Thyroid gland (tissue), 4 donors: ENCODE data around the gene IMPA2. TPM values are rescaled to one million over a fixed set of nuclear protein-coding genes. Genes with fewer than 3 reads are reported as not detected.

ENCODE experiments used
- DNase-seq, 2 donors: peaks; one replicate each; pipeline ENCODE4 v3.0.0-alpha.2; 2019
- H3K27ac ChIP-seq, 3 donors: fragments of 200-600 bp; sonication (generic); 1 replicate in 2 of 3; 2 replicates in 1 of 3; pipeline ENCODE4 v1.5.1; 2016 to 2019; ENCODE audit warnings: mild to moderate bottlenecking in 1 of 3, moderate library complexity in 1 of 3
- H3K27me3 ChIP-seq: fragments of 200-600 bp; sonication (generic); one replicate; pipeline ENCODE4 v1.5.1; 2019
- H3K36me3 ChIP-seq, 2 donors: fragments of 200-600 bp; sonication (generic); one replicate each; pipeline ENCODE4 v1.5.1; 2016 to 2019
- H3K4me1 ChIP-seq, 2 donors: fragments of 200-600 bp; sonication (generic); one replicate each; pipeline ENCODE4 v1.5.1; 2017 to 2019
- H3K4me3 ChIP-seq, 3 donors: fragments of 200-600 bp; sonication (generic); replicated peaks in 1 of 3; 1 replicate in 2 of 3; 2 replicates in 1 of 3; pipeline ENCODE4 v1.5.1; 2016; ENCODE audit warnings: mild to moderate bottlenecking in 1 of 3
- H3K9me3 ChIP-seq: fragments of 200-600 bp; sonication (generic); one replicate; pipeline ENCODE4 v1.5.1; 2017
- CTCF ChIP-seq, 6 experiments: fragments of 200-600 bp in 3 of 6; fragments of 450-650 bp in 3 of 6; sonication (generic) in 3 of 6; IDR thresholded peaks; one replicate each; pipeline ENCODE4 v1.5.1; 2016 to 2019; ENCODE audit warnings: antibody characterized with exemption in 6 of 6, mild to moderate bottlenecking in 2 of 6, inconsistent platforms in 1 of 6, moderate library complexity in 1 of 6
- POLR2A ChIP-seq, 2 donors: fragments of 450-650 bp; IDR thresholded peaks; one replicate each; pipeline ENCODE4 v1.6.1; 2017; ENCODE audit warnings: antibody characterized with exemption in 2 of 2, mild to moderate bottlenecking in 2 of 2, moderate library complexity in 1 of 2
- WGBS, 2 donors: methylation state at CpG; one replicate each; pipeline ENCODE4 v1.1.5; 2017; 5-methylcytosine and 5-hydroxymethylcytosine counted together
- intact Hi-C: fragments of 100-400 bp; cut with DNase I; formaldehyde crosslinking; loops from one replicate; pipeline ENCODE4 v1.15.1; 2023
- total RNA-seq, 4 donors: library from RNA; depleted of rRNA; stranded (reverse); fragments of >200 nt; gene quantifications; one replicate each; pipeline ENCODE4 v1.2.3, GENCODE V29; 2016

Gene IMPA2
- total RNA-seq, 4 donors from 2014 or later: 42.5 to 75.8 (median 54.3) TPM

DNA sequence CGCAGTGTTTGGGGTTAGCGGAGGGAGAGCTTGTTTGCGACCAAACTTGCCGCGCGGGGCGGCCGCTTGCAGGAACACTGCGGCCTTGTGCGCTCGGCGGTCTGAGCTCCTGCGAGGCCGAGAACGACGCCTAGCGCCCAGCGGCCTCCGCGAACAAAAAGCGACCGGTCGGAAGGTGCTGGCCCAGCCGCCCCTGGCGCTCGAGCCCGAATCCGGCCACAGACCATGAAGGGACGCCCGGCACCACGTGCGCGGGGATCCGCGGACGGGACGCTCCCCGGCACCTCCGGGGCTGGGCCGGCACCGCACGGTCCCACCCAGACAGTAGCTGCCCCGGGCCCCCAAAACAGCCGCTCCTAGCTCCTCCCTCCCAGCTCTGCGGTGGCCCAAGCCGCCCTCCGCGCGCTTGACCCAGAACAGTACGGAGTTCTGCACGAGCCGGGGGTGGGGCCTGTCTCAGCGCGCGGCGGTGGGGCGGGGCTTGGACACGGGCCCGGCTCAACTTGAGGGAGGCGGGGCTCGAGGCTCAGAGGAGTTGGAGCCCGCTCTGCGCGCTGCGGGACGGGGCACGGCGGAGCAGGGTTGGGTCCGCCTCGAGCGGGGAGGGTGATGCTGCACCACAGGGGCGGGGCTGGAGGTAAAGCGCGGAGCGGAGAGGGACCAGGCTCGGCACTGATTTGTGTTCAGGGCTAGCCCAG lies 664 bp upstream of the IMPA2 start:
- H3K9me3 ChIP-seq: no peaks in the 10 kb centered on the region
- no peaks in the 10 kb centered on the region for H3K36me3 ChIP-seq
- intact Hi-C loops: no loop called here
- H3K4me1 ChIP-seq: peaks cover 8 to 29% of the 10 kb centered on the region in 2 donors
- H3K27me3 ChIP-seq: no peaks in the 10 kb centered on the region
- H3K27ac ChIP-seq: peak overlapping the region; percentile 89 to 95 (median 93)
- TF ChIP-seq CTCF (IDR thresholded peaks at IDR 0.05) (peak in 2 of 6 experiments; percentile 7 to 21), POLR2A (IDR thresholded peaks at IDR 0.05) (peak; percentile 76 to 93)
- DNase-seq: peak; percentile 99
- peak overlapping the region; percentile 10 to 77 (median 30) for H3K4me3 ChIP-seq
- WGBS, 2 donors: 0 to 1% methylated on average over 13 to 32 of the region's 76 CpGs

- peak overlapping the region; percentile 17 to 77 (median 71) for H3K4me3 ChIP-seq
- H3K27ac ChIP-seq: peak overlapping the region; percentile 64 to 94 (median 75)
- DNase-seq: peak; percentile 41 to 62
- no peaks in the 10 kb centered on the region for H3K9me3 ChIP-seq
- H3K36me3 ChIP-seq: no peaks in the 10 kb centered on the region
- H3K27me3 ChIP-seq: no peaks in the 10 kb centered on the region
- peak; percentile 73 to 82 for TF ChIP-seq POLR2A (IDR thresholded peaks at IDR 0.05)
- no peak for TF ChIP-seq CTCF (IDR thresholded peaks at IDR 0.05)
- peaks cover 8 to 29% of the 10 kb centered on the region in 2 donors for H3K4me1 ChIP-seq
- intact Hi-C loops: no loop called here
- WGBS, 2 donors: 1% methylated on average over 16 to 17 of the region's 71 CpGs
Measured at GRCh38 chr18:11981543-11982366, 448 bp downstream of the IMPA2 start.

DNA sequence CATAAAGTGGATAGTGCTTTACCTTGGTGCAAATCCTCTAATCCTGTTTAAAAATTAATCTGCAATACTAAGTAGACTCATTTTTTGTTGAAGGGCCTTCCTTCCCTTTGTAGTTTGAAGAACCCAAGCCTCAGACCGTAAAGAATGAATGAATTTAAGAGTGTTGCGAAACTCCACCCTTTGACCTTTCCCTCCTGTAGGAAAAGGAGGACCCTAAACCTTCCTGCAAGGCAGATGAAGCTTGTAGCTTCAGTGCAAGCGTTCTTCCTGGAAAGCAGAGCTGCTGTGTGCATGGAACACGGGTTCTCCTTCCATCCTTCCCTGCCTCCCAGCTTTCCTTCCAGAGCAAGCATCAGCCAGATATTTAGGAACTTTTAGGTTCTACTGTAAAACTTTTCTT lies 1.7 kb downstream of the IMPA2 start:
- H3K4me3 ChIP-seq: no peak overlapping the region
- no peak overlapping the region for H3K27ac ChIP-seq
- intact Hi-C loops: no loop called here
- H3K27me3 ChIP-seq: no peaks in the 10 kb centered on the region
- H3K4me1 ChIP-seq: peaks cover 8 to 30% of the 10 kb centered on the region in 2 donors
- WGBS, 2 donors: 77 to 82% methylated on average over 4 of the region's 4 CpGs
- no peaks in the 10 kb centered on the region for H3K36me3 ChIP-seq
- H3K9me3 ChIP-seq: no peaks in the 10 kb centered on the region
- TF ChIP-seq POLR2A (IDR thresholded peaks at IDR 0.05) (no peak), CTCF (IDR thresholded peaks at IDR 0.05) (no peak)
- DNase-seq: no peak

GRCh38 chr18:11983592-11983991 lies 2.3 kb downstream of the IMPA2 start:
- Histone ChIP-seq H3K27ac (no peak overlapping the region), H3K27me3 (no peaks in the 10 kb centered on the region), H3K9me3 (no peaks in the 10 kb centered on the region), H3K36me3 (no peaks in the 10 kb centered on the region), H3K4me1 (peaks cover 12 to 36% of the 10 kb centered on the region in 2 donors), H3K4me3 (no peak overlapping the region)
- WGBS, 2 donors: 72 to 74% methylated on average over 11 to 12 of the region's 12 CpGs
- TF ChIP-seq POLR2A (IDR thresholded peaks at IDR 0.05) (no peak), CTCF (IDR thresholded peaks at IDR 0.05) (no peak)
- DNase-seq: no peak
- intact Hi-C loops: no loop called here

GRCh38 chr18:11984091-11984490 lies 2.8 kb downstream of the IMPA2 start:
- H3K4me3 ChIP-seq: no peak overlapping the region
- no peaks in the 10 kb centered on the region for H3K27me3 ChIP-seq
- H3K27ac ChIP-seq: no peak overlapping the region
- 95 to 98% methylated on average over 6 of the region's 6 CpGs for WGBS, 2 donors
- intact Hi-C loops: no loop called here
- H3K4me1 ChIP-seq: peaks cover 12 to 41% of the 10 kb centered on the region in 2 donors
- H3K9me3 ChIP-seq: no peaks in the 10 kb centered on the region
- no peaks in the 10 kb centered on the region for H3K36me3 ChIP-seq
- TF ChIP-seq CTCF (IDR thresholded peaks at IDR 0.05) (no peak), POLR2A (IDR thresholded peaks at IDR 0.05) (no peak)
- DNase-seq: no peak
